GM23248 (cell line): ENCODE measurements around the gene PCDHGB5.

Source experiments
- EZH2 ChIP-seq: fragments of 200-600 bp; sonication (generic); IDR thresholded peaks from 2 replicates; pipeline ENCODE4 v1.6.1; 2018; ENCODE audit warnings: antibody characterized with exemption, mild to moderate bottlenecking; ENCODE audit not compliant: insufficient read depth, poor library complexity, severe bottlenecking
- EZH2phosphoT487 ChIP-seq: fragments of 200-600 bp; sonication (generic); IDR thresholded peaks from 2 replicates; pipeline ENCODE4 v1.6.1; 2018; ENCODE audit warnings: antibody characterized with exemption, moderate library complexity, mild to moderate bottlenecking, low read depth; ENCODE audit not compliant: insufficient read depth

DNA sequence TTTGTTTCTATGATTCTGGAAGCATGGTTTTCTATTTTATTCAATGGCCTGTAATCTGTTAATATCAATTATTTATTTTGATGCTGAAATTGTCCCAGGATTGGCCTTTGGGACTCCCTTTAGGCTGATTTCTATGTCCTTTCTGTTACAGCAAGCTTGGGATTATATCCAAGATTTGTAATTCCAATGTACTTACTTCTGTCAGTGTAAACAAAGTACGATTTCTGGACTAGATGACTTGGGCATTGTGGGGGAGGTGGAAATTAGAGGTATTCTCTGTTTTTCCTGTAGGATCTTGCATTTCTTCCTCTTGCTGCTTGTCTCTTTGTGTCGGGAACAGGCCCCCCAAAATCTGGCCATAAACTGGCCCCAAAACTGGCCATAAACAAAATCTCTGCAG, 36.3 kb downstream of the PCDHGB5 start:
- TF ChIP-seq EZH2phosphoT487, result no peak
- no peak for TF ChIP-seq EZH2
